SK-N-SH (cell line): Measurements from ENCODE around the gene ABCG5. TPM values are rescaled to one million over a fixed set of nuclear protein-coding genes. Genes with fewer than 3 reads are reported as not detected.

Experiments
- CTCF ChIA-PET: fragments of 300-600, 350-600 bp; formaldehyde crosslinking; extraction: SDS; loops from one replicate; lab custom pipeline; 2021; lab: Yijun Ruan, JAX
- POLR2A ChIA-PET: fragments of 350-600 bp; sonication (Branson Sonifier 250); formaldehyde crosslinking; extraction: SDS; loops from one replicate; lab custom pipeline; 2020; ENCODE audit warnings: antibody characterized with exemption, inconsistent platforms; lab: Yijun Ruan, JAX
- DNase-seq: peaks from one replicate; pipeline ENCODE4 v3.0.0; 2012
- H2AFZ ChIP-seq: fragments of 200-600 bp; sonication (generic); 2 replicates; pipeline ENCODE4 v1.8.1; 2016; ENCODE audit warnings: antibody characterized with exemption, mild to moderate bottlenecking, low read depth
- H3F3A ChIP-seq: fragments of 200-600 bp; sonication (generic); replicated peaks from 2 replicates; pipeline ENCODE3; 2016; ENCODE audit warnings: antibody characterized with exemption, mild to moderate bottlenecking; ENCODE audit not compliant: insufficient read depth
- H3K27ac ChIP-seq, 2 experiments: fragments of 200-500 bp in 1 of 2; fragments of 200-600 bp in 1 of 2; sonication (Bioruptor generic) in 1 of 2; sonication (generic), shearing (Covaris generic) in 1 of 2; 2 replicates each; pipeline versions ENCODE4 v1.5.1 to v1.6.1; 2014 to 2016; ENCODE audit warnings: low read depth in 2 of 2, inconsistent platforms in 1 of 2, low read length in 1 of 2, mild to moderate bottlenecking in 1 of 2, mixed read lengths in 1 of 2
- H3K27me3 ChIP-seq: fragments of 200-600 bp; sonication (generic), shearing (Covaris generic); 2 replicates; pipeline ENCODE4 v1.6.1; 2016; ENCODE audit warnings: mixed run types; ENCODE audit not compliant: insufficient read depth
- H3K36me3 ChIP-seq, 2 experiments: fragments of 200-500 bp in 1 of 2; fragments of 200-600 bp in 1 of 2; sonication (Bioruptor generic) in 1 of 2; sonication (generic) in 1 of 2; replicated peaks in 1 of 2; 2 replicates each; pipeline versions ENCODE3 to v1.5.1; 2014 to 2016; ENCODE audit warnings: low read length in 1 of 2, mild to moderate bottlenecking in 1 of 2; ENCODE audit not compliant: insufficient read depth in 2 of 2, control insufficient read depth in 1 of 2
- H3K4me1 ChIP-seq, 2 experiments: fragments of 200-500 bp in 1 of 2; fragments of 200-600 bp in 1 of 2; sonication (Bioruptor generic) in 1 of 2; sonication (generic), shearing (Covaris generic) in 1 of 2; 2 replicates each; pipeline versions ENCODE4 v1.5.1 to v1.6.1; 2014 to 2016; ENCODE audit warnings: low read depth in 1 of 2, low read length in 1 of 2, mixed run types in 1 of 2; ENCODE audit not compliant: insufficient read depth in 2 of 2, control insufficient read depth in 1 of 2
- H3K4me2 ChIP-seq: fragments of 200-600 bp; sonication (generic), shearing (Covaris generic); 2 replicates; pipeline ENCODE4 v1.6.1; 2017; ENCODE audit warnings: mixed run types
- H3K4me3 ChIP-seq, 2 experiments: fragments of 200-500 bp in 1 of 2; fragments of 200-600 bp in 1 of 2; sonication (Bioruptor generic) in 1 of 2; sonication (generic), shearing (Covaris generic) in 1 of 2; 2 replicates each; pipeline versions ENCODE4 v1.5.1 to v1.8.1; 2014 to 2016; ENCODE audit warnings: low read depth in 2 of 2, inconsistent platforms in 1 of 2, low read length in 1 of 2, mild to moderate bottlenecking in 1 of 2, mixed read lengths in 1 of 2, moderate library complexity in 1 of 2
- H3K79me2 ChIP-seq: fragments of 200-600 bp; sonication (generic); 2 replicates; pipeline ENCODE4 v1.8.1; 2017; ENCODE audit warnings: mild to moderate bottlenecking; ENCODE audit not compliant: insufficient read depth
- H3K9ac ChIP-seq: fragments of 200-600 bp; sonication (generic); 2 replicates; pipeline ENCODE4 v1.6.1; 2017; ENCODE audit warnings: mixed run types
- H3K9me2 ChIP-seq: fragments of 200-600 bp; sonication (generic); 2 replicates; pipeline ENCODE4 v1.6.1; 2017; ENCODE audit warnings: mixed run types
- H3K9me3 ChIP-seq: fragments of 200-600 bp; sonication (generic); 2 replicates; pipeline ENCODE4 v1.6.1; 2017; ENCODE audit warnings: mixed run types, mild to moderate bottlenecking, moderate library complexity
- H4K20me1 ChIP-seq: fragments of 200-600 bp; sonication (generic); 2 replicates; pipeline ENCODE4 v1.6.1; 2017; ENCODE audit warnings: mild to moderate bottlenecking, mixed run types; ENCODE audit not compliant: insufficient read depth
- CHD2 ChIP-seq: fragments of 150-350 bp; IDR thresholded peaks from 2 replicates; pipeline ENCODE4 v1.6.1; 2018; ENCODE audit warnings: low read length; ENCODE audit not compliant: partially characterized antibody
- ELF1 ChIP-seq: IDR thresholded peaks from 2 replicates; pipeline ENCODE4 v1.4.0; 2012
- EP300 ChIP-seq, 2 experiments: IDR thresholded peaks; 2 replicates each; pipeline versions ENCODE4 v1.4.0 to v1.6.1; 2012; ENCODE audit warnings: borderline replicate concordance in 1 of 2, low read depth in 1 of 2, low read length in 1 of 2
- EZH2phosphoT487 ChIP-seq: fragments of 200-600 bp; sonication (generic); IDR thresholded peaks from 2 replicates; pipeline ENCODE4 v1.6.1; 2017; ENCODE audit warnings: low read depth, mixed run types, mild to moderate bottlenecking, antibody characterized with exemption, moderate library complexity, borderline replicate concordance
- FOXJ3 ChIP-seq: sonication (generic); formaldehyde crosslinking; IDR thresholded peaks from 2 replicates; pipeline ENCODE4 v1.5.1; 2020; ENCODE audit warnings: mild to moderate bottlenecking, missing genetic modification reagents
- GABPA ChIP-seq: IDR thresholded peaks from 2 replicates; pipeline ENCODE4 v1.4.0; 2012; ENCODE audit warnings: low read depth, mild to moderate bottlenecking
- GATA2 ChIP-seq: sonication (generic); formaldehyde crosslinking; IDR thresholded peaks from 2 replicates; pipeline ENCODE4 v1.5.0; 2020; ENCODE audit warnings: mild to moderate bottlenecking, missing genetic modification reagents
- MXI1 ChIP-seq: IDR thresholded peaks from 2 replicates; pipeline ENCODE4 v1.6.1; 2012; ENCODE audit warnings: mild to moderate bottlenecking, low read depth, low read length, improper control_type of control experiment
- NRF1 ChIP-seq: IDR thresholded peaks from 2 replicates; pipeline ENCODE4 v1.6.1; 2012; ENCODE audit warnings: low read depth, mild to moderate bottlenecking, low read length
- RAD21 ChIP-seq: IDR thresholded peaks from 2 replicates; pipeline ENCODE4 v1.6.1; 2012; ENCODE audit warnings: mild to moderate bottlenecking, low read length
- RCOR1 ChIP-seq: fragments of 150-350 bp; IDR thresholded peaks from 2 replicates; pipeline ENCODE4 v1.6.1; 2017; ENCODE audit warnings: antibody characterized with exemption, low read length
- RFX5 ChIP-seq: IDR thresholded peaks from 2 replicates; pipeline ENCODE4 v1.6.1; 2012; ENCODE audit warnings: mild to moderate bottlenecking, improper control_type of control experiment, low read length
- RXRA ChIP-seq: IDR thresholded peaks from 2 replicates; pipeline ENCODE4 v1.4.0; 2012; ENCODE audit warnings: low read depth, mild to moderate bottlenecking, borderline replicate concordance
- SIN3A ChIP-seq: IDR thresholded peaks from 2 replicates; pipeline ENCODE4 v1.6.1; 2012; ENCODE audit warnings: low read depth, mild to moderate bottlenecking, low read length, moderate library complexity, borderline replicate concordance
- SMC3 ChIP-seq: IDR thresholded peaks from 2 replicates; pipeline ENCODE4 v1.6.1; 2012; ENCODE audit warnings: low read depth, low read length, improper control_type of control experiment
- TAF1 ChIP-seq: IDR thresholded peaks from 2 replicates; pipeline ENCODE4 v1.6.1; 2012; ENCODE audit warnings: low read depth, mild to moderate bottlenecking, low read length, moderate library complexity, borderline replicate concordance
- TCF12 ChIP-seq: IDR thresholded peaks from 2 replicates; pipeline ENCODE4 v1.4.0; 2012
- TEAD4 ChIP-seq: IDR thresholded peaks from 2 replicates; pipeline ENCODE4 v1.4.0; 2012; ENCODE audit warnings: mild to moderate bottlenecking, borderline replicate concordance; ENCODE audit not compliant: insufficient read depth
- YY1 ChIP-seq: IDR thresholded peaks from 2 replicates; pipeline ENCODE4 v1.4.0; 2012; ENCODE audit warnings: low read depth, mild to moderate bottlenecking
- WGBS: methylation state at CpG from one replicate; pipeline ENCODE4 v1.1.6; 2017; ENCODE audit warnings: low lambda C conversion rate; 5-methylcytosine and 5-hydroxymethylcytosine counted together
- polyA plus RNA-seq, 3 experiments: library from polyadenylated mRNA; depleted of rRNA; stranded (reverse); fragments of >200 nt; gene quantifications; 2 replicates each; pipeline ENCODE4 v1.2.3, GENCODE V29; 2012
- TF ChIP-seq, protein P1 (sequence below): IDR thresholded peaks from 2 replicates; pipeline ENCODE4; 2012
- TF ChIP-seq, protein P2 (sequence below): IDR thresholded peaks from 2 replicates; pipeline ENCODE4 v1.4.0; 2012; ENCODE audit warnings: low read depth
- TF ChIP-seq, protein P3 (sequence below): fragments of 200-600 bp; sonication (generic); IDR thresholded peaks from 2 replicates; pipeline ENCODE4 v1.6.1; 2017; ENCODE audit warnings: antibody characterized with exemption, mild to moderate bottlenecking, moderate library complexity
- TF ChIP-seq, protein P4 (sequence below): fragments of 150-350 bp; IDR thresholded peaks from 2 replicates; pipeline ENCODE4 v1.6.1; 2016; ENCODE audit warnings: mild to moderate bottlenecking, low read depth, low read length
- TF ChIP-seq, protein P5 (sequence below): IDR thresholded peaks from 2 replicates; pipeline ENCODE4 v1.4.0; 2012; ENCODE audit warnings: low read depth, borderline replicate concordance

Gene ABCG5
- polyA plus RNA-seq, 1 of the 3 experiments (the other 2 are of a cell fraction) = not detected

DNA sequence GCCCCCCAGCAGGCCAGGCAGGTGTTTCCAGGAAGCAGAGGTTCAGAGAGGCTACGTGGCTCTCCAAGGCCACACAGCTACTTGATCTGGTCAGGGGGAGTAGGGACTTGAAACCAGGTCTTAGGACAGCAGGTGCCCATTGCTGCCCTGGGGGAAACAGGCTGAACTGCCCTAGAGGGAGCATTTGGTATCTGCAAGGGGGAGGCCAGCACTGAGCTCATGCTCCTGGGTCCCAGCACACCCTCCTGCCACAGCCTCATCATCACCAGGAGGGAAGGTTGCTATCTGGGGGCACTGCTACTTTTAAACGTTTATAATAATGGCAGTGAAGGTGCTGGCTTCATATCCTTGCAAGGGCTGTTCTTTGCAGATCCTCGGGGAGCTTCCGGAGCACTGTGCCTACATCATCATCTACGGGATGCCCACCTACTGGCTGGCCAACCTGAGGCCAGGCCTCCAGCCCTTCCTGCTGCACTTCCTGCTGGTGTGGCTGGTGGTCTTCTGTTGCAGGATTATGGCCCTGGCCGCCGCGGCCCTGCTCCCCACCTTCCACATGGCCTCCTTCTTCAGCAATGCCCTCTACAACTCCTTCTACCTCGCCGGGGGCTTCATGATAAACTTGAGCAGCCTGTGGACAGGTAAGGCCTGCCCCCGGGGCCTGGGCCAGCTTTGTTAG, 36.3 kb upstream of the ABCG5 start:
- TF ChIP-seq TCF12 = no peak
- no peak for TF ChIP-seq TAF1
- TF ChIP-seq, protein P1, sequence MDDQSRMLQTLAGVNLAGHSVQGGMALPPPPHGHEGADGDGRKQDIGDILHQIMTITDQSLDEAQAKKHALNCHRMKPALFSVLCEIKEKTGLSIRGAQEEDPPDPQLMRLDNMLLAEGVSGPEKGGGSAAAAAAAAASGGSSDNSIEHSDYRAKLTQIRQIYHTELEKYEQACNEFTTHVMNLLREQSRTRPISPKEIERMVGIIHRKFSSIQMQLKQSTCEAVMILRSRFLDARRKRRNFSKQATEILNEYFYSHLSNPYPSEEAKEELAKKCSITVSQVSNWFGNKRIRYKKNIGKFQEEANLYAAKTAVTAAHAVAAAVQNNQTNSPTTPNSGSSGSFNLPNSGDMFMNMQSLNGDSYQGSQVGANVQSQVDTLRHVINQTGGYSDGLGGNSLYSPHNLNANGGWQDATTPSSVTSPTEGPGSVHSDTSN = no peak
- TF ChIP-seq, protein P2, sequence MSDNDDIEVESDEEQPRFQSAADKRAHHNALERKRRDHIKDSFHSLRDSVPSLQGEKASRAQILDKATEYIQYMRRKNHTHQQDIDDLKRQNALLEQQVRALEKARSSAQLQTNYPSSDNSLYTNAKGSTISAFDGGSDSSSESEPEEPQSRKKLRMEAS = no peak
- no peak for TF ChIP-seq NRF1
- no peak for TF ChIP-seq MXI1
- no peak for TF ChIP-seq FOXJ3 (CRISPR knock-in tag)
- TF ChIP-seq, all 33 proteins: peak for 0
- no peaks in the 10 kb centered on the region; a peak in 1 of 4 replicates for H3K4me1 ChIP-seq
- no peaks in the 10 kb centered on the region for H3K36me3 ChIP-seq
- CTCF ChIA-PET = interaction anchor here (1.0 to 2.2 kb wide), 6 partner anchors 14 to 417 kb away, joined by 3 to 6 read pairs (median 4); no protein-coding TSS in a partner anchor
- H3K4me2 ChIP-seq = no peak overlapping the region
- H3K9ac ChIP-seq = no peak overlapping the region
- peaks cover 10% of the 10 kb centered on the region for H3K27me3 ChIP-seq
- WGBS = 65% methylated on average over 8 of the region's 11 CpGs
- no peak overlapping the region for H3K27ac ChIP-seq
- no peaks in the 10 kb centered on the region for H3K9me2 ChIP-seq
- H3K4me3 ChIP-seq = no peak overlapping the region
- H2AFZ ChIP-seq = no peak overlapping the region
- H4K20me1 ChIP-seq = no peaks in the 10 kb centered on the region
- DNase-seq = no peak
- POLR2A ChIA-PET = interaction anchor here (1.2 kb wide), 1 partner anchor 279 kb away, joined by 4 read pairs; the partner anchor contains the start of gene THADA
- no peaks in the 10 kb centered on the region for H3K79me2 ChIP-seq
- no peaks in the 10 kb centered on the region for H3K9me3 ChIP-seq
- no peaks in the 10 kb centered on the region for H3F3A ChIP-seq

DNA sequence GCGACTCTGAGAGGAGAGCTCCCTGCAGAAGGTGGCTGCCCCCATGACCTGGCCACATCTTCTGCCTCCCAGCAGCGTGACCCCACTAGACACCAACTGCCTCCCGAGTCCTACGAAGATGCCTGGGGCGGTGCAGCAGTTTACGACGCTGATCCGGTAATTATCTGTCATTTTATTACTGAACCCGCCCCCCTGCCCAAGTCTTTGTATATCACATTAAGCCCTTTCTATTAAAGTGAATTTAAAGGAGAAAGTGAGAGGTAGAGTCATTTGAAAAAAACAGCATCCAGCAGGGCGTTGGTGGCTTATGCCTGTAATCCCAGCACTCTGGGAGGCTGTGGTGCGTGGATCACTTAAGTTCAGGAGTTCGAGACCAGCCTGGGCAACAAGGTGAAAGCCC, 33.5 kb upstream of the ABCG5 start:
- H3K4me1 ChIP-seq = no peaks in the 10 kb centered on the region; a peak in 1 of 4 replicates
- 43% methylated on average over 12 of the region's 12 CpGs for WGBS
- TF ChIP-seq EP300 (IDR thresholded peaks at IDR 0.05; ENCODE audit: borderline replicate concordance in 1 of 2, low read depth in 1 of 2, low read length in 1 of 2) (no peak), RAD21 (no peak), CHD2 (no peak), NRF1 (no peak), SIN3A (no peak), YY1 (no peak), RXRA (no peak), GABPA (no peak), RCOR1 (no peak), TCF12 (no peak), ELF1 (no peak), SMC3 (no peak), TEAD4 (no peak), EZH2phosphoT487 (no peak), RFX5 (no peak), GATA2 (no peak)
- TF ChIP-seq, protein P3, sequence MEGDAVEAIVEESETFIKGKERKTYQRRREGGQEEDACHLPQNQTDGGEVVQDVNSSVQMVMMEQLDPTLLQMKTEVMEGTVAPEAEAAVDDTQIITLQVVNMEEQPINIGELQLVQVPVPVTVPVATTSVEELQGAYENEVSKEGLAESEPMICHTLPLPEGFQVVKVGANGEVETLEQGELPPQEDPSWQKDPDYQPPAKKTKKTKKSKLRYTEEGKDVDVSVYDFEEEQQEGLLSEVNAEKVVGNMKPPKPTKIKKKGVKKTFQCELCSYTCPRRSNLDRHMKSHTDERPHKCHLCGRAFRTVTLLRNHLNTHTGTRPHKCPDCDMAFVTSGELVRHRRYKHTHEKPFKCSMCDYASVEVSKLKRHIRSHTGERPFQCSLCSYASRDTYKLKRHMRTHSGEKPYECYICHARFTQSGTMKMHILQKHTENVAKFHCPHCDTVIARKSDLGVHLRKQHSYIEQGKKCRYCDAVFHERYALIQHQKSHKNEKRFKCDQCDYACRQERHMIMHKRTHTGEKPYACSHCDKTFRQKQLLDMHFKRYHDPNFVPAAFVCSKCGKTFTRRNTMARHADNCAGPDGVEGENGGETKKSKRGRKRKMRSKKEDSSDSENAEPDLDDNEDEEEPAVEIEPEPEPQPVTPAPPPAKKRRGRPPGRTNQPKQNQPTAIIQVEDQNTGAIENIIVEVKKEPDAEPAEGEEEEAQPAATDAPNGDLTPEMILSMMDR = no peak
- TF ChIP-seq, protein P4, sequence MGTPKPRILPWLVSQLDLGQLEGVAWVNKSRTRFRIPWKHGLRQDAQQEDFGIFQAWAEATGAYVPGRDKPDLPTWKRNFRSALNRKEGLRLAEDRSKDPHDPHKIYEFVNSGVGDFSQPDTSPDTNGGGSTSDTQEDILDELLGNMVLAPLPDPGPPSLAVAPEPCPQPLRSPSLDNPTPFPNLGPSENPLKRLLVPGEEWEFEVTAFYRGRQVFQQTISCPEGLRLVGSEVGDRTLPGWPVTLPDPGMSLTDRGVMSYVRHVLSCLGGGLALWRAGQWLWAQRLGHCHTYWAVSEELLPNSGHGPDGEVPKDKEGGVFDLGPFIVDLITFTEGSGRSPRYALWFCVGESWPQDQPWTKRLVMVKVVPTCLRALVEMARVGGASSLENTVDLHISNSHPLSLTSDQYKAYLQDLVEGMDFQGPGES = no peak
- TF ChIP-seq, protein P5, sequence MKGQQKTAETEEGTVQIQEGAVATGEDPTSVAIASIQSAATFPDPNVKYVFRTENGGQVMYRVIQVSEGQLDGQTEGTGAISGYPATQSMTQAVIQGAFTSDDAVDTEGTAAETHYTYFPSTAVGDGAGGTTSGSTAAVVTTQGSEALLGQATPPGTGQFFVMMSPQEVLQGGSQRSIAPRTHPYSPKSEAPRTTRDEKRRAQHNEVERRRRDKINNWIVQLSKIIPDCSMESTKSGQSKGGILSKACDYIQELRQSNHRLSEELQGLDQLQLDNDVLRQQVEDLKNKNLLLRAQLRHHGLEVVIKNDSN = no peak

More for the DNA sequence above, 33.5 kb upstream of the ABCG5 start:
- Histone ChIP-seq H3K9me3 (no peaks in the 10 kb centered on the region), H3F3A (no peaks in the 10 kb centered on the region), H3K36me3 (no peaks in the 10 kb centered on the region), H4K20me1 (no peaks in the 10 kb centered on the region), H3K79me2 (no peaks in the 10 kb centered on the region), H3K4me2 (no peak overlapping the region), H3K27me3 (peaks cover 21% of the 10 kb centered on the region), H3K9me2 (no peaks in the 10 kb centered on the region), H3K9ac (no peak overlapping the region), H3K4me3 (no peak overlapping the region), H2AFZ (no peak overlapping the region), H3K27ac (no peak overlapping the region)
- ChIA-PET CTCF (no interaction called here), POLR2A (no interaction called here)
- DNase-seq = no peak
